ENCODE data around the gene NAT8L.

GRCh38 chr4:2104556-2105345 is 45.6 kb downstream of the NAT8L start:
- no peak for TF ChIP-seq CTCF (IDR thresholded peaks at IDR 0.05)
- no peak for TF ChIP-seq POLR2A (IDR thresholded peaks at IDR 0.05)

Measured in breast epithelium (tissue), 3 donors.